Spinal cord (tissue), 10 donors: ENCODE results near the gene KNCN. TPM values are rescaled to one million over a fixed set of nuclear protein-coding genes. Genes with fewer than 3 reads are reported as not detected.
A peak's percentile ranks its signal among the peaks of the same experiment; 100 is the strongest.

Experiments
- DNase-seq, 6 donors: peaks; one replicate each; pipeline versions ENCODE4 v3.0.0 to v3.0.0-alpha.2; 2013 to 2015; ENCODE audit warnings: low spot score in 6 of 6, low read depth in 4 of 6
- H3K27ac ChIP-seq: one replicate; pipeline ENCODE4 v1.5.1; 2013; ENCODE audit warnings: low read depth, low read length, control low read depth
- H3K27me3 ChIP-seq: one replicate; pipeline ENCODE4 v1.6.1; 2013; ENCODE audit warnings: low read length; ENCODE audit not compliant: control insufficient read depth, insufficient read depth
- H3K36me3 ChIP-seq: one replicate; pipeline ENCODE4 v1.6.1; 2013; ENCODE audit warnings: low read length; ENCODE audit not compliant: control insufficient read depth, insufficient read depth
- H3K4me1 ChIP-seq: one replicate; pipeline ENCODE4 v1.6.1; 2013; ENCODE audit warnings: low read length; ENCODE audit not compliant: control insufficient read depth, insufficient read depth
- H3K4me3 ChIP-seq: one replicate; pipeline ENCODE4 v1.5.1; 2013; ENCODE audit warnings: low read depth, low read length, control low read depth
- H3K9me3 ChIP-seq: one replicate; pipeline ENCODE4 v1.6.1; 2013; ENCODE audit warnings: low read length; ENCODE audit not compliant: control insufficient read depth, insufficient read depth
- WGBS: methylation state at CpG from one replicate; pipeline ENCODE4 v1.1.5; 2013; ENCODE audit warnings: missing lambda C conversion rate; ENCODE audit not compliant: insufficient coverage; 5-methylcytosine and 5-hydroxymethylcytosine counted together
- polyA plus RNA-seq, 2 donors: library from polyadenylated mRNA; unstranded; fragments of 120-200 nt; gene quantifications; one replicate each; pipeline ENCODE4 v1.2.1, GENCODE V29; 2013; ENCODE audit not compliant: insufficient read length in 2 of 2
- total RNA-seq, 2 donors: library from RNA; depleted of rRNA in 1 of 2; stranded (reverse); fragments of 120-200 nt in 1 of 2; fragments of >200 nt in 1 of 2; gene quantifications; one replicate each; pipeline versions ENCODE4 v1.2.3 to v1.2.4, GENCODE V29; 2013 to 2014
- donor health status: healthy.

The KNCN gene
- total and polyA plus RNA-seq, 4 donors, result 0.17 to 1.9 (median 1.1) TPM

DNA sequence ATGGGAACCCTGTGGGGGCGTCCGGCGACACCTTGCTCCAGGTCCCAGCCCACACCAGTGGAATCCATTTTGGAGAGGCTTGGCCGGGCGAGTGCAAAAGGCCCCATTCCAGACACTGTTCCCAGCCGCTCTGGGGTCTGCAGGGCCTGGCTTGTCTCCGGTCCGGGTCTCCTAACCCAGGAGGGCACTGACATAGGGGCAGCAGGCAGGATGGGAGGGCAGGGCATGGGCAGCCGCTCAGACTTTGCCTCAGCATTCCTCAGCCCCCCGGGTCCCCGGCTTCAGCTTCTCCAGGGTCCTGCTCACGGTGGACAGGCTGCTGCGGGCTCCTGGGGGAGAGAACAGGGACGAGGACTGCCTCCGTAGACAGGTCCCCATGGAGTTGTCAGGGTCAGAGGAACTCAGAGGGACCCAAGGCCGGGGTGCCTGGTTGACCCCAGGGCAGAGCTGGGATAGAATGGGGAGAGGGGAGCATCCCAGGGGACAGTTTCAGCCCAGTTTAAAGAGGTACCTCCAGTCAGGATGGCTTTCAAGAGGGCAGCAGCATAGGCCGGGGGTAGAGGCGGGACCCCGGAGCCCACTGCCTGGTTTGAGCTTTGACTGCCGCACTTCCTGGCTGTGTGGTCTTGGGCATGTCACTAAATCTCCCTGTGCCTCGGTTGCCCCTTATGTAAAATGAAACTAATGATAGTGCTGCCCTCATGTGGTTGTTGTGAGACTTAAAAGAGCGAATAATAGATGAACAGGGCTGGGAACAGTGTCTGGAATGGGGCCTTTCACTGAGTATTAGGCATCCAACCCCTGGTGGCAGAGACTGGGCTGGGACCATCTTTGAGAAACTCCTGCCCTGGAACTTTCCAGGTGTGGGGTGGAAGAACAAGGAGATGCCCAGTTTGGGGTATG, 3.7 kb downstream of the KNCN start:
- DNase-seq, result peak in 2 of 6 donors; percentile 55 to 78
- no peak overlapping the region for H3K4me3 ChIP-seq
- H3K36me3 ChIP-seq, result no peaks in the 10 kb centered on the region
- H3K4me1 ChIP-seq, result peaks cover 63% of the 10 kb centered on the region
- 81% methylated on average over 22 of the region's 22 CpGs for WGBS
- no peak overlapping the region for H3K27ac ChIP-seq
- no peaks in the 10 kb centered on the region for H3K9me3 ChIP-seq
- H3K27me3 ChIP-seq, result peaks cover 45% of the 10 kb centered on the region

DNA sequence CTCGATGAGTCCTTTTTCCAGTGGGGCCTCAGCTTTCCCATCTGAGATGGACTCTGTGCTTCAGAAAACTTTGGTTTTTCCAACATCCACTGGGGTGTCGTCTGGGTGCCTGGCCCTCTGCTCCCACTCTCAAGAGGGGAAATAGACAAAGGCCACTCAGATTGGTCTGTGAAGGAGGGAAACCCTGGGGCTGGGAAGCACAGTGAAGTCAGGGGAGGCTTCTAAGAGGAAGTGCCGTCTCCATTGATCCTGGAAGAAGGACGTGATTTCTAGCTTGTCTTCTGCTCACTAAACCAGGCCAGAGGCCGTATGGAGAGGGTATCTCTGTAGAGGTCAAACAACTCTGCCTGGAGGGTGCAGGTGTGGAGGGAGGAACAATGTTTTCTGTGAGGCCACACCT, 5.2 kb downstream of the KNCN start:
- no peaks in the 10 kb centered on the region for H3K9me3 ChIP-seq
- H3K4me1 ChIP-seq, result peaks cover 61% of the 10 kb centered on the region
- H3K36me3 ChIP-seq, result no peaks in the 10 kb centered on the region
- H3K27ac ChIP-seq, result no peak overlapping the region
- peaks cover 48% of the 10 kb centered on the region for H3K27me3 ChIP-seq
- H3K4me3 ChIP-seq, result no peak overlapping the region
- no peak for DNase-seq
- 89% methylated on average over 4 of the region's 5 CpGs for WGBS

DNA sequence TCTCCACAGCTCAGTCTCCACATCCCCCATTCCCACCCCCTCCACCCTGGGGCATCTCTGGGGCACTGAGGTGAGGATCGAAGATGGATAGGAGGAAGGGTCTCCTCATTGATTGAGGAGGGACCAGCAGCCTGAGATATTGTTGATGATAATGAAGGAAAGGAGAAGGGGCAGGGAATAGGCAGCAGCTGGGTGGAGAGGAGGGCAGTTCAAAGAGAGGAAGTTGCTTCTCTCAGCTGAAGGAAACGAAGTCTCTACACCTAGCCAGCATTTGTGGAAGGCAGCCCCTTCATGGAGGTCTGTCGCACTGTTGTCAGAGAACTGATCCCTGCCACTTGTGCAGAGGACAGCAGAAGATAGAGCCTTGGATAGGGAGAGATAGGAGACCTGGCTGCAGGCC, 5.7 kb downstream of the KNCN start:
- H3K9me3 ChIP-seq, result no peaks in the 10 kb centered on the region
- H3K27ac ChIP-seq, result no peak overlapping the region
- no peak for DNase-seq
- WGBS, result 60% methylated on average over 3 of the region's 3 CpGs
- no peak overlapping the region for H3K4me3 ChIP-seq
- peaks cover 57% of the 10 kb centered on the region for H3K4me1 ChIP-seq
- no peaks in the 10 kb centered on the region for H3K36me3 ChIP-seq
- peaks cover 49% of the 10 kb centered on the region for H3K27me3 ChIP-seq

DNA sequence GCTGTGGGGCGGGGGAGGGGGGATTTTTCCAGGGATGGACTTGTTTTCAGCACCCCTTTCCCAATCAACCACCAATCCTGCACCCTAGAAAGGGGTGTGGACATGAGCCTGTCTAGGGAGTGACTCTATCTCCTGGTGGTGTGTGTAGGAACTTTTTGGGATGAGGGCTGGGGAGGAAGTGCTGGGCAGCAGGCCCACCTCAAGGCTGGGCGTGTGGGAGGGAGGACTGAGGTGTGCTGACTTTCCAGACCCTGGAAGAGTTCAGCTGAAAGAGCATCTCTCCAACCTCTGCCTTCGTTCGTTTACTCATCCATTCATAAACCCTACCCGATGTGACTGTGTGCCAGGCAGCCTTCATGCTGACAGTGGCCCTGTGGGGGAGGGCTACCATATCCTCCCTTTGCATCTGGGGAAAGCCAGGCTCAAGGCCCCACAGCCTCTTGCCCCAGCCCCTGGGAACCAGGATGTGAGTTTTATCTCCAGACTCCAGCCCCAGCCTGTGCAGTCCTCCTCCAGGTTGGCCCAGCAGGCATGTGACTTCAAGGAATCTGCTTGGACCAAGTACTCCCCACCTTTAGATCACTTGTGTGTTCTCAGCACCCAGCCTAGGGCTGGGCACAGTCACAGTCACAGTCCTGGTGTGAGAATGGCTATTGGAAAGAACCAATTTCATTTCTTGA, 6.7 kb downstream of the KNCN start:
- no peak for DNase-seq
- Histone ChIP-seq H3K27me3 (peaks cover 49% of the 10 kb centered on the region), H3K4me3 (no peak overlapping the region), H3K36me3 (no peaks in the 10 kb centered on the region), H3K9me3 (no peaks in the 10 kb centered on the region), H3K27ac (no peak overlapping the region), H3K4me1 (peaks cover 46% of the 10 kb centered on the region)
- WGBS, result 53% methylated on average over 3 of the region's 5 CpGs

DNA sequence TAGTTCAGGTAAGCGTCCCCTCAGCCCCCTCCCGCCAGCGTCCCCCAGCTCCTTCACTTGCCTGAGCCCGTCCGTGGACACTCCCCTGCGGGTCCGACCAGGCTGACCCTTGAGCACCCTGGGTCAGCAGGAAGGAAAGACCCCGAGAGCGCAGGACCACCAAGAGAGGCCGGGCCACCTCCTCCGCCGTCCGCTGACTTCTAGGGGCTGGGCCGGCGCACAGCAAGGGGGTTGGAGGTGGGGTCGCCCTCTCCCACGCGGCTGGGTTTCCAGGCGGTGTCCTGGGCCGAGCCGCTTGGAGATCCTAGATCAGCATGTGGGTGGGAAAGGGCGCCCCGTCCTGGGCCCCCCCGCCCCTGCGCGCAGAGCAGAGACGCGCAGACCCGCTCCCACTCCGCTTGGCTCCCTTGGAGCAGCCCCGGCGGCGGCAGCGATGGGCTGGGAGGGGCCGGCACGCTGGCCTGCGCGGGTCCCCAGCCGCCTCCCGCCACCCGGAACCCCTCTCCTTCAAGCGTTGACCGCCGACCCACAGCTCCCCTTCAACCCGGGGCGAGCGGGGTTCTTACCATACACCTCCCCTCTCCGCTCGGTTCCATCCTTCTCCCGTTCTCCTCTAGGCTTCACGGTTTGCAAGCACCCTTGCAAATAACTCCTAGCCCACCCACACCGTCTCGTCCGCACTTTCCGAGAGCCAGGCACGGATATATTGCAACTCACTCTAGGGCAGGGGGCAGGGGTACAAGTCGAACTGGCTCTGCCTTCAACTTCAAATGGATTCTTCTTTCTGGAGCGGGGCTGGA, 7.5 kb downstream of the KNCN start:
- no peaks in the 10 kb centered on the region for H3K9me3 ChIP-seq
- H3K27ac ChIP-seq, result no peak overlapping the region
- H3K36me3 ChIP-seq, result no peaks in the 10 kb centered on the region
- H3K4me3 ChIP-seq, result peak overlapping the region; percentile 9
- 2% methylated on average over 50 of the region's 58 CpGs for WGBS
- peak in 1 of 6 donors; percentile 35 for DNase-seq
- peaks cover 39% of the 10 kb centered on the region for H3K4me1 ChIP-seq
- H3K27me3 ChIP-seq, result peaks cover 49% of the 10 kb centered on the region

DNA sequence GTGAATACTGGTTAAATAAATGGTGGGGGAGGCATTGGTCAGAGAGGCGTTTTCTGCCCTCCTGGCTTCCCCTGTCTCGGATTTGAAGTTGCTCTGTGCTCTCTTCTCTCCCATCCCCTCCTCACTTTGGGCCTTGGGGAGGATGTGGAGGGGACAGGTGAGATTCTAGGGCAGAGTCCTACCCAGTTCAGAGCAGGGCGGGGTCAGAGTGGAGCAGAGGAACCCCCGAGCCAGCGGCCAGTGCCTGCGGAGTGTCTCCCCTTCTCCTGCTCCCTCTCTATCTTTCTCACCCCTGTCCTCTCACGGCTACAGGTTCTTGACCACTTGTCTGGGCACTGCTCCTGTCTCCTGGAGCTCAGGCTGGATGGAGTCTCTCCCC, 8.1 kb downstream of the KNCN start:
- no peak overlapping the region for H3K4me3 ChIP-seq
- H3K27me3 ChIP-seq, result peaks cover 49% of the 10 kb centered on the region
- no peaks in the 10 kb centered on the region for H3K9me3 ChIP-seq
- no peak for DNase-seq
- H3K27ac ChIP-seq, result no peak overlapping the region
- 21% methylated on average over 5 of the region's 7 CpGs for WGBS
- peaks cover 35% of the 10 kb centered on the region for H3K4me1 ChIP-seq
- no peaks in the 10 kb centered on the region for H3K36me3 ChIP-seq

DNA sequence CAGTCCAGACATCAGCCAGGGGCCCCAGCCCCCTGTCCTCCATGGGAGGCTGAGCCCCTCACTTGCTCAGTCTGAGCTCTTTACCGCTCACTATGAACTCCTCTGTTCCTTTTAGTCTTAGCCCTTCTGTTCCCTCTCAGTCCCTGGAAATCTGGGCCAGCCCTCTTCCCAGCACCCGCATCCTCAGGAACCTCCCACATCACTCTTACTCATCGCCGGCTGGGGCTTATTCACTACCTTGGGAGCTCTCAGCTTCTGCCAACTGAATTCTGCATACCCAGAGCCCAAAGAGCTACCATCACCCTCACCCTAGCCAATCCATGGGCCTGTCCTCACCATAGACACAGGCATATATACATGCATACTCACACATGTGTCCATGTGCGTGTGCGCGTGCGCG, 11.5 kb downstream of the KNCN start:
- H3K27ac ChIP-seq, result no peak overlapping the region
- H3K4me3 ChIP-seq, result no peak overlapping the region
- no peak for DNase-seq
- no peaks in the 10 kb centered on the region for H3K9me3 ChIP-seq
- peaks cover 30% of the 10 kb centered on the region for H3K4me1 ChIP-seq
- WGBS, result 66% methylated on average over 4 of the region's 9 CpGs
- H3K36me3 ChIP-seq, result no peaks in the 10 kb centered on the region
- H3K27me3 ChIP-seq, result peaks cover 30% of the 10 kb centered on the region

DNA sequence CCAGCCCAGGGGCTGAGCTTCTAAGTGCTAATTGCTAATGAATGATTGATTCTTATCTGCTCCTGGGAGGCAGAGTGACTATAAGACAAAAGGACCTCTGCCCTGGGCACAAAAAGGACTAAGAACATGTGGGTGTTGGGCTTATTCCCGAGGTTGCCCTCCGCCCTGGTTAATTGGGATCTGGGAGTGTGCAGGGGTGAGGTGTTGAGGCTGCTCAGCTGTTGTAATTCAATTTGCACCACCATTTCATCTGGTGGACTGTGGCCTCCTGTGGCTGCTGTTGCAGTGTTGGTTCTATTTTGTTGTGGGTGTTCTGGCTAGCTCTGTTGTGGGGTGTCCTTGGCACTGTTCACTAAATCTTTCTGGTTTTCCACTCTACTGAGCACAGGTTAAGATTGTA, 13.3 kb downstream of the KNCN start:
- no peak for DNase-seq
- H3K4me3 ChIP-seq, result no peak overlapping the region
- 71% methylated on average over 2 of the region's 2 CpGs for WGBS

DNA sequence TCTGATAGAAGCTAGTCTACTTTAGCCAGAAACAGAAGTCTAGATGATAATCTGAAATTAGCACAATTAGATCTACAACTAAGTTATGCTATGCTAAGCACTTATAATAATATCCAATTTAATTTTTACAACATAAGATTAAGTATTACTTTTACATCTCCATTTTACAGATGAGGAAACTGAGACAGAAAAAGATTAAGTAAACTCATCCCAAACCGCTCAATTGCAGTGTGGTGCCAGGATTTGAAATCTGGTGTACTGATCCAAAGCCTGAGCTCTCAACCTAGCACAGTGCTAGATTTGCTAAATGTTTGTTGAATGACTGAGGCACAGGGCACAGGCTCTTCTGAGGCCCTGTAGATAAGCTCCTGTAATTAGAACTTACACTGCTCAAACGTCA, 13.8 kb downstream of the KNCN start:
- no CpG with 5 or more reads among the region's 2 CpGs for whole genome bisulfite sequencing

More for the DNA sequence above, 13.3 kb downstream of the KNCN start:
- Histone ChIP-seq H3K4me1 (peaks cover 22% of the 10 kb centered on the region), H3K9me3 (no peaks in the 10 kb centered on the region), H3K36me3 (no peaks in the 10 kb centered on the region), H3K27me3 (peaks cover 14% of the 10 kb centered on the region), H3K27ac (no peak overlapping the region)

More for the DNA sequence above, 13.8 kb downstream of the KNCN start:
- H3K4me3 ChIP-seq, result no peak overlapping the region
- DNase-seq, result no peak
- H3K4me1 ChIP-seq, result peaks cover 19% of the 10 kb centered on the region
- no peaks in the 10 kb centered on the region for H3K36me3 ChIP-seq
- H3K27me3 ChIP-seq, result peaks cover 9% of the 10 kb centered on the region
- H3K27ac ChIP-seq, result no peak overlapping the region
- H3K9me3 ChIP-seq, result no peaks in the 10 kb centered on the region
